ENCODE measurements around the gene SH2D2A.
A peak's percentile ranks its signal among the peaks of the same experiment; 100 is the strongest.
"Not testable (repeated sequence)": the region's sequence is repeated elsewhere in the genome, so short reads cannot be mapped to it uniquely, and the experiment has no call there.

The SH2D2A gene

GRCh38 chr1:156767101-156767878 lies 49.4 kb downstream of the SH2D2A start, which contains the start of gene PRCC:
Gene PRCC (plus strand): TSS chr1:156767535. CDS start chr1:156767772, 237 bp downstream.
- peak; percentile 100 for DNase-seq

DNA sequence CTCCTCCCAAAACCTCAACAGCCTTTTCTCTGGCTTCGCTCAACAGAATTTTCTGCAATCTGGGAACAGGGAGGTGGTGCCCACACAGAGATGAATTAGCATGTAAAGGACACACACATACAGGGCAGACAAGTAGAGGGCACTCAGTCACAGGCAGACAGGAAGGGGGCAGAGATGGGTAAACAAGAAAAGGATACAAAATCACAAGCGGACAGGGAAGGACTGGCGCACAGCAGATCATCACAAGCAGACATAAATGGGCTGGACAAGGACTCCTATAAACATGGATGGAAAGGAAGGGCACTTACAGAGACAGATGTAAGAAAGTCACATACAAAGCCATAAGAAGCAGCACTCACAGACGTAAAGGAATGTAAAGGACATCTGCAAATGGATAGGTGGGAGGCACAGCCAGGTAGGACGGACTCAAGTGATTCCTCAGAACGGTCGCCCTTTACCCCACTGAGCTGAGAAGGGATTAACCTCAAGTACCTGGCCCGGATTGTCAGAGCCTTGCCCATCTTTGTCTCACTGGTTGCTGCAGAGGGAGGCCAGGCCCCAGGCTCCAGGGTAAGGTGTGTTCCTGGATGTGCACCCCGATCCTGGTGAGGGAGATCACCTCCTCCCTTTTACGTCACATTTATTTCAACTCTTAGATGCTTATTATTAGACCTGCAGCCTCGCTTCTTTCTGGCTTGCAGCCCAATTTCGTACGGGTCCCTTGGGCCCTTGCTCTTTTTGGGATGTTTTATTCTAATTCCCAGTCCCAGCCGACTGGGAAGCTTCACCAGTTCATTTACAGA lies 50.1 kb downstream of the SH2D2A start:
- no peak for DNase-seq

- DNase-seq = no peak
Observed at GRCh38 chr1:156765666-156766065, 51.0 kb downstream of the SH2D2A start.

GRCh38 chr1:156765136-156765535 lies 51.5 kb downstream of the SH2D2A start:
- not testable (repeated sequence) for DNase-seq

GRCh38 chr1:156760796-156761104 lies 55.9 kb downstream of the SH2D2A start:
- DNase-seq = no peak

DNA sequence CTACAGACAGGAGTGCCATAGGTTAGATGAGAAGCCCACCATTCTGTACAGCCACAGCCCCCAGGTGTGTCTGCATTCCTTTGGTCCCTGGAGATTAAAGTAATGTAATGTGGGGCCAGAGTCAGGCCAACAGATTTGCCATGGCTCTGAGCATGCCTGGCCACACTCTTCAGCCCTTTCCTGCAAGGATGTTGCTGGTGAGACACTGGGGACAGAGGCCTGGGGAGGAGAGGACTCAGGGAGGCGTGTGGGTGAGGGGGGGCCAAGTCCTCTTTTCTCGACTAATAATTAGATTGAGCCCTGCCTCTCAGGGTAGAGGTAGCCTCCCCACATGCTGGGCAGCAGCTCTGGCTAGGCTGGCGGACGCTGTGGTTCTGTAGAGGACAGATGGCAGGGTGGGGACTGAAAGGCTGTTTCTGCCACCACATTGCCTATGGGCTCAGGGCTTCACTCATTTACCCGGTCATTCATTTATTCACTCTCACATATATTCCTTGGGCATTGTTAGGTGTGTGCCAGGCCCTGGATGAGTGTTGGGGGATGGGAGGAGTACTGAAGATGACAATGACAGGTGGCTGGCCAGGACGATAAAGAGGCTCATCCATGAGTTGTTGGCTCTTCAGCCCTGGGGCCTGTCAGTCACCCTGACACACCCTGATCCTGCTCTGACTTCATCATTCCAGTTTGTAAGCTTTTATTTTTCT lies 56.4 kb downstream of the SH2D2A start:
- peak; percentile 44 to 78 for DNase-seq

GRCh38 chr1:156757572-156758253 lies 58.9 kb downstream of the SH2D2A start:
- DNase-seq = not testable (repeated sequence)

DNA sequence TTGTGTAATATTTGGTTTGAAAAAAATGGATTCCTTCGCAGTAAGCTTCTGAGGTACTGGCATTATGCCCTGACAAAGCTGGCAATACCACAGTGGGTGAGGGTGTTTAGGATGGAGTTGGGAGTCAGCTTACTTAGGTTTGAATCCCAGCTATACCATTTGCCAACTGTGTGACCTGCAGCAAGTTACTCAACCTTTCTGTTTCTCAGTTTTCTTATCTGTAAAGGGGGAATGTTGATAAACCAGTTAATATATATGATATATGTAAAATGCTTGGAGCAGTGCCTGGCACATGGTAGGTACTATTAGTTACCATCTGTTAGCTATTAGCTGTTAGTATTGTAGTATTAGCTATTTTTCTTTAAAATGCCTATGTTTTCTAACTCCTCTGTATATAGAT lies 60.3 kb downstream of the SH2D2A start:
- no peak for DNase-seq

All from NCI-H187 (cell line).